Choroid plexus epithelial cell (primary cell): Measurements from ENCODE around the gene LETM1.

Experiments used
- DNase-seq: peaks from one replicate; pipeline ENCODE4 v3.0.0-alpha.2; 2010; ENCODE audit warnings: low read depth
- H3K4me3 ChIP-seq: 2 replicates; pipeline ENCODE4 v1.5.1; 2011; ENCODE audit warnings: low read depth, mild to moderate bottlenecking, control low read depth, low read length, moderate library complexity
- TF ChIP-seq, protein P1 (sequence below): conservative IDR thresholded peaks from 2 replicates; pipeline ENCODE4 v1.5.1; 2011; ENCODE audit warnings: low read depth, mild to moderate bottlenecking, control low read depth, inconsistent platforms, low read length, moderate library complexity

LETM1 gene

DNA sequence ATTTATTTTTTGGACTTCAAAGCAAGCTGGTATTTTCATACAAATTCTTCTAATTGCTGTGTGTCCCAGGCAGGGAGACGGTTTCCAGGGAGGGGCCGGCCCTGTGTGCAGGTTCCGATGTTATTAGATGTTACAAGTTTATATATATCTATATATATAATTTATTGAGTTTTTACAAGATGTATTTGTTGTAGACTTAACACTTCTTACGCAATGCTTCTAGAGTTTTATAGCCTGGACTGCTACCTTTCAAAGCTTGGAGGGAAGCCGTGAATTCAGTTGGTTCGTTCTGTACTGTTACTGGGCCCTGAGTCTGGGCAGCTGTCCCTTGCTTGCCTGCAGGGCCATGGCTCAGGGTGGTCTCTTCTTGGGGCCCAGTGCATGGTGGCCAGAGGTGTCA is 47.6 kb downstream of the LETM1 start:
- H3K4me3 ChIP-seq, result no peak overlapping the region
- no peak for DNase-seq
- TF ChIP-seq, protein P1, sequence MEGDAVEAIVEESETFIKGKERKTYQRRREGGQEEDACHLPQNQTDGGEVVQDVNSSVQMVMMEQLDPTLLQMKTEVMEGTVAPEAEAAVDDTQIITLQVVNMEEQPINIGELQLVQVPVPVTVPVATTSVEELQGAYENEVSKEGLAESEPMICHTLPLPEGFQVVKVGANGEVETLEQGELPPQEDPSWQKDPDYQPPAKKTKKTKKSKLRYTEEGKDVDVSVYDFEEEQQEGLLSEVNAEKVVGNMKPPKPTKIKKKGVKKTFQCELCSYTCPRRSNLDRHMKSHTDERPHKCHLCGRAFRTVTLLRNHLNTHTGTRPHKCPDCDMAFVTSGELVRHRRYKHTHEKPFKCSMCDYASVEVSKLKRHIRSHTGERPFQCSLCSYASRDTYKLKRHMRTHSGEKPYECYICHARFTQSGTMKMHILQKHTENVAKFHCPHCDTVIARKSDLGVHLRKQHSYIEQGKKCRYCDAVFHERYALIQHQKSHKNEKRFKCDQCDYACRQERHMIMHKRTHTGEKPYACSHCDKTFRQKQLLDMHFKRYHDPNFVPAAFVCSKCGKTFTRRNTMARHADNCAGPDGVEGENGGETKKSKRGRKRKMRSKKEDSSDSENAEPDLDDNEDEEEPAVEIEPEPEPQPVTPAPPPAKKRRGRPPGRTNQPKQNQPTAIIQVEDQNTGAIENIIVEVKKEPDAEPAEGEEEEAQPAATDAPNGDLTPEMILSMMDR, result no peak

DNA sequence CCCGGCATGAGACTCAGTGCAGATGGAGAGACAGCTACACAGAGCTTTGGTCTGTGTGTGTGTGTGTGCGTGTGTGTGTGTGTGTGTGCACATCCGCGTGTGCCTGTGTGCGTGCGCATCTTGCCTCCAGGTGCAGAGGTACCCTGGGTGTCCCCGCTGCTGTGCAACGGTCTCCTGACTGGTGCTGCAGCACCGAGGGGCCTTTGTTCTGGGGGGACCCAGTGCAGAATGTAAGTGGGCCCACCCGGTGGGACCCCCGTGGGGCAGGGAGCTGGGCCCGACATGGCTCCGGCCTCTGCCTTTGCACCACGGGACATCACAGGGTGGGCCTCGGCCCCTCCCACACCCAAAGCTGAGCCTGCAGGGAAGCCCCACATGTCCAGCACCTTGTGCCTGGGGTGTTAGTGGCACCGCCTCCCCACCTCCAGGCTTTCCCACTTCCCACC is 48.6 kb downstream of the LETM1 start:
- TF ChIP-seq, protein P1, result no peak
- no peak for DNase-seq
- no peak overlapping the region for H3K4me3 ChIP-seq

DNA sequence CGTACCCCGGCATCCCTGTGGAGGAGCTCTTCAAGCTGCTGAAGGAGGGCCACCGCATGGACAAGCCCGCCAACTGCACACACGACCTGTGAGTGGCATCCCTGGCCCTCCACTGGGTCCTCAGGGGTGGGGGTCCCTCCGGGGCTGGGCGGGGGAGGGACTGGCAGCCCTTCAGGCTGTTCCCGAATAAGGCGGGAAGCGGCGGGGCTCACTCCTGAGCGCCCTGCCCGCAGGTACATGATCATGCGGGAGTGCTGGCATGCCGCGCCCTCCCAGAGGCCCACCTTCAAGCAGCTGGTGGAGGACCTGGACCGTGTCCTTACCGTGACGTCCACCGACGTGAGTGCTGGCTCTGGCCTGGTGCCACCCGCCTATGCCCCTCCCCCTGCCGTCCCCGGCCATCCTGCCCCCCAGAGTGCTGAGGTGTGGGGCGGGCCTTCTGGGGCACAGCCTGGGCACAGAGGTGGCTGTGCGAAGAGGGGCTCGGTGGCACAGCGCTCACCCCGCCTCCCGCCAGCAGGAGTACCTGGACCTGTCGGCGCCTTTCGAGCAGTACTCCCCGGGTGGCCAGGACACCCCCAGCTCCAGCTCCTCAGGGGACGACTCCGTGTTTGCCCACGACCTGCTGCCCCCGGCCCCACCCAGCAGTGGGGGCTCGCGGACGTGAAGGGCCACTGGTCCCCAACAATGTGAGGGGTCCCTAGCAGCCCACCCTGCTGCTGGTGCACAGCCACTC is 49.2 kb downstream of the LETM1 start:
- H3K4me3 ChIP-seq, result no peak overlapping the region
- no peak for DNase-seq
- TF ChIP-seq, protein P1, result no peak

DNA sequence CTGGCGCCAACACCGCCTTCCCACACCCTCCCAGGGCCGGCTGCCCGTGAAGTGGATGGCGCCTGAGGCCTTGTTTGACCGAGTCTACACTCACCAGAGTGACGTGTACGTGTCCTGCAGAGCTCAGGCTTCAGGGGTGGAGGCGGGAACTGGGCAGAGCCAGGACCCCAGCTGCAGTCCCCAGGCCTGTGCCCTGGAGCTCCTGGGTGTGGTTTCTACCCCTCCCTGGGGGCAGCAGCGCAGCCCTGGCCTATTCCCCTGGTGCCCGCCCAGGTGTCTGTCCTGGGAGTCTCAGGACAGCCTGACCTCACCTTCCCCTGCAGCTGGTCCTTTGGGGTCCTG is 49.8 kb downstream of the LETM1 start:
- no peak overlapping the region for H3K4me3 ChIP-seq
- no peak for DNase-seq
- TF ChIP-seq, protein P1, result no peak

DNA sequence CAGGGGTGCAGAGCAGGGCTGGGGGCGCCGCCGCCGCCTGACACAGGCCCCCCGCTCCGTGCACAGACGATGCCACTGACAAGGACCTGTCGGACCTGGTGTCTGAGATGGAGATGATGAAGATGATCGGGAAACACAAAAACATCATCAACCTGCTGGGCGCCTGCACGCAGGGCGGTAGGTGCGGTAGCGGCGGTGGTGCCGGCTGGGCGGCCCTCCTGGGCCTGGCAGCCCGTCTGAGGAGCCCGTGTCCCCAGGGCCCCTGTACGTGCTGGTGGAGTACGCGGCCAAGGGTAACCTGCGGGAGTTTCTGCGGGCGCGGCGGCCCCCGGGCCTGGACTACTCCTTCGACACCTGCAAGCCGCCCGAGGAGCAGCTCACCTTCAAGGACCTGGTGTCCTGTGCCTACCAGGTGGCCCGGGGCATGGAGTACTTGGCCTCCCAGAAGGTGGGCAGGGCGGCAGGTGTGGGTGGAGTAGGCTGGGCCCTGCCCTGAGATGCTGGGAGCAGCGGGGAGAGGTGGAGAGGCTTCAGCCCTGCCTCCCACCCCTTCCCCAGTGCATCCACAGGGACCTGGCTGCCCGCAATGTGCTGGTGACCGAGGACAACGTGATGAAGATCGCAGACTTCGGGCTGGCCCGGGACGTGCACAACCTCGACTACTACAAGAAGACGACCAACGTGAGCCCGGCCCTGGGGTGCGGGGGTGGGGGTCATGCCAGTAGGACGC is 50.3 kb downstream of the LETM1 start:
- H3K4me3 ChIP-seq, result no peak overlapping the region

DNA sequence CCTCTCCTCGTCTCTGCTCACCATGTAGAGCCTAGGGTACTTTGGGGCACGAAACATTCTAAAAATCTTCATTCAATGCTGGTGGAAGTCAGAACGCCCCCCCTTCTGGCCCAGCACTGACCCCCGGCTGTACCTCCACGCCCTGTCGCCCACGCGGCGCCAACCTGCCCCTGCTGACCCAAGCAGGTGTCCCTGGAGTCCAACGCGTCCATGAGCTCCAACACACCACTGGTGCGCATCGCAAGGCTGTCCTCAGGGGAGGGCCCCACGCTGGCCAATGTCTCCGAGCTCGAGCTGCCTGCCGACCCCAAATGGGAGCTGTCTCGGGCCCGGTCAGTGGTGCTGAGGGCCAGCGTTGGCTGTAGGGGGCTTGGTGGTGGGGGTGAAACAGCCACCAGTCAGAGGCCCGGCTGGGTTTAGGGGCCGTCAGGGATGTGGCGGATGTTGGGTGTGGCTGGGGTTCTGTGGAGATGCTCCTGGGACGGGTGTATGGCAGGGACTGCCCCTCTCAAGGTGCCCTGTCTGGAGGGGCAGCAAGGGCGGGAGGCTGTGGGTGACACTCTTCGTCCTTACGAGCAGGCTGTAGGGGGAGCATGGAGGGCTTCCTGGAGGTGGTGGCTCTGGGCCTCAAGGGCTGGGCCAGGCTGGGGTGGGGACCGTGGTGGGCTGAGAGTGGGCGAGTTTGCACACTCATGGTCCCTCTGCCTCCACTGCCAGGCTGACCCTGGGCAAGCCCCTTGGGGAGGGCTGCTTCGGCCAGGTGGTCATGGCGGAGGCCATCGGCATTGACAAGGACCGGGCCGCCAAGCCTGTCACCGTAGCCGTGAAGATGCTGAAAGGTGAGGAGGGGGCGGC is 51.1 kb downstream of the LETM1 start:
- no peak overlapping the region for H3K4me3 ChIP-seq
- no peak for DNase-seq
- TF ChIP-seq, protein P1, result no peak

More for the DNA sequence above, 50.3 kb downstream of the LETM1 start:
- DNase-seq, result no peak
- TF ChIP-seq, protein P1, result no peak
